Liver (tissue), 3 donors: ENCODE measurements around the gene OR2F2.

Experiments
- JUND ChIP-seq, 2 donors: IDR thresholded peaks; 2 replicates each; pipeline ENCODE4 v1.6.1; 2016; ENCODE audit warnings: antibody characterized with exemption in 2 of 2
- RAD21 ChIP-seq, 2 donors: IDR thresholded peaks; 2 replicates each; pipeline ENCODE4 v1.6.1; 2016; ENCODE audit warnings: antibody characterized with exemption in 2 of 2, mild to moderate bottlenecking in 2 of 2
- TF ChIP-seq, protein P1 (sequence below): fragments of 150-350 bp; IDR thresholded peaks from 2 replicates; pipeline ENCODE4 v1.5.1; 2017; ENCODE audit warnings: improper control_type of control experiment, low read depth, low read length; ENCODE audit not compliant: missing input control
- TF ChIP-seq, protein P2 (sequence below): IDR thresholded peaks from 2 replicates; pipeline ENCODE4 v1.6.1; 2016; ENCODE audit warnings: antibody characterized with exemption
- donor health status: healthy.
- donor health status: healthy.

GRCh38 chr7:143945423-143945822, 10.4 kb downstream of the OR2F2 start:
- TF ChIP-seq RAD21 (IDR thresholded peaks at IDR 0.05) (no peak), JUND (IDR thresholded peaks at IDR 0.05) (no peak)
- TF ChIP-seq, protein P1, sequence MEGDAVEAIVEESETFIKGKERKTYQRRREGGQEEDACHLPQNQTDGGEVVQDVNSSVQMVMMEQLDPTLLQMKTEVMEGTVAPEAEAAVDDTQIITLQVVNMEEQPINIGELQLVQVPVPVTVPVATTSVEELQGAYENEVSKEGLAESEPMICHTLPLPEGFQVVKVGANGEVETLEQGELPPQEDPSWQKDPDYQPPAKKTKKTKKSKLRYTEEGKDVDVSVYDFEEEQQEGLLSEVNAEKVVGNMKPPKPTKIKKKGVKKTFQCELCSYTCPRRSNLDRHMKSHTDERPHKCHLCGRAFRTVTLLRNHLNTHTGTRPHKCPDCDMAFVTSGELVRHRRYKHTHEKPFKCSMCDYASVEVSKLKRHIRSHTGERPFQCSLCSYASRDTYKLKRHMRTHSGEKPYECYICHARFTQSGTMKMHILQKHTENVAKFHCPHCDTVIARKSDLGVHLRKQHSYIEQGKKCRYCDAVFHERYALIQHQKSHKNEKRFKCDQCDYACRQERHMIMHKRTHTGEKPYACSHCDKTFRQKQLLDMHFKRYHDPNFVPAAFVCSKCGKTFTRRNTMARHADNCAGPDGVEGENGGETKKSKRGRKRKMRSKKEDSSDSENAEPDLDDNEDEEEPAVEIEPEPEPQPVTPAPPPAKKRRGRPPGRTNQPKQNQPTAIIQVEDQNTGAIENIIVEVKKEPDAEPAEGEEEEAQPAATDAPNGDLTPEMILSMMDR, result no peak
- TF ChIP-seq, protein P2, sequence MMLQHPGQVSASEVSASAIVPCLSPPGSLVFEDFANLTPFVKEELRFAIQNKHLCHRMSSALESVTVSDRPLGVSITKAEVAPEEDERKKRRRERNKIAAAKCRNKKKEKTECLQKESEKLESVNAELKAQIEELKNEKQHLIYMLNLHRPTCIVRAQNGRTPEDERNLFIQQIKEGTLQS, result no peak
